HG03457 (cell line): ENCODE measurements around the gene ZNF148.

Experiments
- ATAC-seq: cut with Tn5 transposase; IDR thresholded peaks from one replicate; pipeline ENCODE4 v1.9.1; 2021; ENCODE audit warnings: moderate number of reproducible peaks; ENCODE audit not compliant: unreplicated experiment

The ZNF148 gene

DNA sequence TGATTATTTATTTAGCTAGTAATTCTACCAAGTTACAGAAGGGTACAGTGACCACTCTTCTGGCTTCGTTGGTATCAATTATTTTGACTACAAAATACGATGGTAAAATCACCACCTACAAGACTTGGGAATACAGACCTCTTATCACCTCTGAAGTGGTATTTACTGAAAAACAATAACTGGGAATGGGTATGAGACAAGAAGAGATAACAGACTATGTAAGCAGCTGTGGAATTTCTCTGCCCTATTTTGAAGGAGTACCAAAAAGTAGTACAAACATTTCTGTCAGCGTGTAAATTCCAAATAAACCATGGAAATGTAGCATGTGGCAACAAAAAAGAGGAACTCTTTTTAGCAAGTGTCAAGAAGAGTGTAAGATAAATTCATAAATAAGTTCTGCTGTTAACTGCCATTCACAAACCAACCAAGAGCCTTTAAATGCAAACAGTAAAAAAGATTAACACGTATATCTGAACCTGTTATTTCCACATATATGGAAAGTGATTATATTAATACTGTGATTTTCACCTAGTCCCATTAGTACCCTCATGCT, 85.6 kb downstream of the ZNF148 start:
- no peak for ATAC-seq

GRCh38 chr3:125287248-125287647, 87.9 kb downstream of the ZNF148 start:
- no peak for ATAC-seq

- ATAC-seq: no peak
Observed at GRCh38 chr3:125281381-125281780, 93.7 kb downstream of the ZNF148 start.

GRCh38 chr3:125280668-125281361, 94.3 kb downstream of the ZNF148 start:
- no peak for ATAC-seq

DNA sequence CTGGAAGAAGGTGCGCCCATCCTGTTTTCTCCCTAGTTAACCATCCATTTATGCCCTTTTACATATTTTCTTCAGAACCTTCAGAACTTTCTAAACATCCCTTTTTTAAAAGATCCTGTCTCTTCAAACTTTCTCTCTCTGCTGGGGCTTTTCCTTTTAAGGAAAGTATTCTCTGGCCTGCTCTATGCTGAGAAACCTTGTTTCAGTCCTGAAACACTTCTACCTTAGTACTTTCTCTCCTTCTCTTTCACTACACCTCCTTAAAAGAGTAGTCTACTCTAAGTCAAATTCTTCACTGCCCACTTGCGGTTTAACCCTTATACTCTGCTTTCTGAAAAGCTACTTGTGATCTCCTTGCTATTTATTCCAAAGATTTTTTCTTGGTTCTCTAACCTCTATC, 97.0 kb downstream of the ZNF148 start:
- no peak for ATAC-seq

DNA sequence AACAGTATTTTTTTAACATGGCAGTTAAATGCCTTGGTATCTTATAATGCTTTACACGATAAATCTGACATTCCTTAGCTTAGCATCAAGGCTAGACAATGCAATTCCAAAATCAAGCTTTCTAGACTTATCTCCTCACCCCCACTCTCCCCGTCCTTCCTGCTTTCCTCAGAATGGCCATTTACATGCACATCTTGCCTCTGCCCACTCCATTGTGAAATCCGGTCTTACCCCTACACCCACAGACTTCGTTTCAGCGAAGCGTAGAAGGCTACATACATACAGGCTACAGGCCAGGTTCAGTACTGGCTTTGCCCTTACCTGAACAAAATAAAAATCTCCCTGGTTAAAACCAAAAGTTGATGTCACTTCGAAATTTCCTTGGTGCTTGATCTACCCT, 104.0 kb downstream of the ZNF148 start:
- no peak for ATAC-seq

DNA sequence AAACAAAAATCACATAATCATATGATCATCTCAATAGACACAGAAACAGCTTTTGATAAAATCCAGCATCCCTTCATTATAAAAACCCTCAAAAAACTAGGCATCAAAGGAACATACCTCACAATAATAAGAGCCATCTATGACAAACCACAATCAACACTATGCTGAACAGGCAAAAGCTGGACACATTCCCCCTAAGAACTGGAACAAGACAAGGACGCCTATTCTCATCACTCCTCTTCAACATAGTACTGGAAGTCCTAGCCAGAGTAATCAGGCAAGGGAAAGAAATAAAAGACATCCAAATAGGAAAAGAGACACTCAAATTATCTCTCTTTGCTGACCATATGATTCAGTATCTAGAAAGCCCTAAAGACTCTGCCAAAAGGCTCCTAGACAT, 107.7 kb downstream of the ZNF148 start:
- no peak for ATAC-seq

- no peak for ATAC-seq
Observed at GRCh38 chr3:125266971-125267370, 108.2 kb downstream of the ZNF148 start.

DNA sequence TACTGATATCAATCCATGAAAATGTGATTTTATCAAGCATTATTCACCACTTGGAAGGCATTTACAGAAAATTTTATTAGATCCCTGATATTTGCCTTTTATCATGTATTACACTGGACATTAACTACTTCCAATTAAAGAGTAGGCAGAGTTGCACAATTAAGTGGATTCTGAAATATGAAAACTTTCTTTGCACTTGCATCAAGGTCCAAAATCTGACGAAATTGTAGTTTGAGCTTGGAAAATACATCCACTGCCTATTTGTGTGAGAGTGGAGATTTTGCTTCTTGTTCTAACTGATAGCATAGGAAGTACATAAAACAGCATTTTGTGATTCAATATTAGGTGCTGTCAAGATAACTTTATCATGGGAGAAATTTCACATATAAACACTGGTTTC, 113.0 kb downstream of the ZNF148 start:
- ATAC-seq: no peak

DNA sequence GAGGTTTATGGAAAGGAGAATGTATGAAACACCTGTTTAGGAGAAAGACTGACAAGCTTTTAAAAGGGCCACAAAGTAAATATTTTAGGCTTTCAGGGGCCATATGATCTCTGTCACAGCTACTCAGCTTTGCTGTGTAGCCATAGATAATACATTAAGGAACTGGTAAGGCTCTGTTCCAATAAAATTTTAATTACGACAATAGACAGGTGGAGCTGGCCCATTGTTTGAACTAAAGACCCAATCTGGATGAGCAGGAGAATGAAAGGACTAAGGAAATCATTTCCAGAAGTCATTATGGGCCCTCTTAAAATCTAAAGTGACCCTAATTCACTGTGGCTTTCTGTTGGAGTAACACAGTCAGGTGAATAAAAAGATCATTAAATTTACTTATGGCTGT, 114.1 kb downstream of the ZNF148 start:
- no peak for ATAC-seq

DNA sequence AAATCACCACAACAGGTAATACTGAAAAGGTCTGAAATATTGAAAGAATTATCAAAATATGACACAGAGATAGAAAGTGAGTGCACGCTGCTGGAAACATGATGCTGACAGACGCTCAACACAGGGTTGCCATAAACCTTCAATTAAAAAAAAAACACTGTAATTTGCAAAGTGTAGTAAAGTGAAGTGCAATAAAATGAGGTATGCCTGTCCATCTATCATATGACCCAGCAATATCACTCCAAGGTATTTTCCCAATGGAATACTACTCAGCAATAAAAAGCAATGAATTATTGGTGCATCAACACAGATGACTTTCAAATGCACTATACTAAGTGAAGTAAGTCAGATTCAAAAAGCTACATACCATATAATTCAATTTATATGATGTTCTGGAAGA, 115.0 kb downstream of the ZNF148 start:
- ATAC-seq: no peak

GRCh38 chr3:125257536-125257935, 117.6 kb downstream of the ZNF148 start:
- no peak for ATAC-seq

- ATAC-seq: no peak
Observed at GRCh38 chr3:125256675-125257074, 118.5 kb downstream of the ZNF148 start.

DNA sequence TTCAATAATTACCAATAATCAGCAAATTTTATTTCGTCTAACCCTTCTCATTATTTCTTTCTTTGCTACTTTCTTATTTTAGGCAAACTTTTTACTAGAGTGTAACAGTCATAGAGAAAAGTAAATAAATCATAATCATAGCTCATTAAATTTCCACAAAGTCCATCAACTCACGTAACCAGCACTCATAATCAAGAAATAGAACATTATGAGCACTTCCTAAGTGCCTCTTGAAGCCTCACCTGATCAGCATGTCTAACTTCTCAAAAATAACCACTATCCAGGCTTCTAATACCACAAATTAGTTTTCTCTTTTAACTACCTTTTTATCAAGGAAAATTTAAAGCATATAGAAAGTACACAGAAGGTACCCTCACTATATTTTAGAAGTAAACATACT, 124.2 kb downstream of the ZNF148 start:
- no peak for ATAC-seq

GRCh38 chr3:125246237-125246636, 128.9 kb downstream of the ZNF148 start:
- ATAC-seq: no peak

DNA sequence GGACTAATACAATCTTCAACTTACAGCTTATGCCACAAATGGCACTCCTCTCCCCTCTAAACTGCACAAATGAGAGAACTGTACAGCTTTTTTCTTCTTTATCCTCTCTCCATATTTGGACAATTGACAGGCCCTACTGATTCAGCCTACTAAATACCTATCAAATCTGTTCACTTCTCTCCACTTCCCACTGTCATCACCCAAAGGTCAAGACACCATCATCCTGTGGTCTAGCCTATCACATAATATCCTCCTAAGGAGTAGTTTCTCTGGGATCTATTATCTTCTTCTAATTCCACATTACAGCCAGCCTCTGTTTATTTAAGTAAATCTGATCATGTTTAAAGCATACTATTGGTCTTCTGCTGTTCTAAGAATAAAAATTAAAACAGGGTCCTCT, 129.6 kb downstream of the ZNF148 start:
- ATAC-seq: no peak

DNA sequence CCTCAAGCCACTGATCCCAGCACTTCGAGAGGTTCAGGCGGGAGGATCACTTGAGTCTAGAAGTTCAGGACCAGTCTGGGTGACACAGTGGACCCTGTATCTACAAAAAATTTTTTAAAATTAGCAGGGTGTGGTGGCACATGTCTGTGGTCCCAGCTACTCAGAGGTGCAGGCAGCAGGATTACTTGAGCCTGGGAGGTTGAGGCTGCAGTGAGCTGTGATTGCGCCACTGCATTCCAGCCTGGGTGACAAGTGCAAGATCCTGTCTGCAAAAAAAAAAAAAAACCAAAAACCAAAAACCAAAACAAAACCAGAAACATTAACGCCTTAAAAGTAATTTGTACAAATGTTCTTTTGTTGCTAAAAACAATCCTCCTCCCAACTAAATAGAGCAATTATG, 134.6 kb downstream of the ZNF148 start:
- no peak for ATAC-seq

GRCh38 chr3:125239266-125239665, 135.9 kb downstream of the ZNF148 start:
- ATAC-seq: no peak

DNA sequence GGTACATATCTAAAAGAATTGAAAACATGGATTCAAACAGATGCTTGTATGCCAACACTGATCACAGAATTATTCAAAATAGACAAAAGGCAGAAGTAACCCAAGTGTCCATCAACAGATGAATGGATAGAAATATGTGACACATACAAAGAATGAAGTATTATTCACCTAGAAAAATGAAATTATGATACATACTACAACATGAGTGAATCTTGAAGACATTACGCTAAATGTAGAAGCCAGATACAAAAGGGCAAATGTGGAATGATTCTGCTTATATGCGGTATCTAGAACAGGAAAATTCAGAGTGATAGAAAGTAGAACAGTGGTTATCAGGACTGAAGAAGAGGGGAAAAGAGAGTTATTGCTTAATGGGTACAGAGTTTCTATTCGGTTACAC, 136.4 kb downstream of the ZNF148 start:
- no peak for ATAC-seq

DNA sequence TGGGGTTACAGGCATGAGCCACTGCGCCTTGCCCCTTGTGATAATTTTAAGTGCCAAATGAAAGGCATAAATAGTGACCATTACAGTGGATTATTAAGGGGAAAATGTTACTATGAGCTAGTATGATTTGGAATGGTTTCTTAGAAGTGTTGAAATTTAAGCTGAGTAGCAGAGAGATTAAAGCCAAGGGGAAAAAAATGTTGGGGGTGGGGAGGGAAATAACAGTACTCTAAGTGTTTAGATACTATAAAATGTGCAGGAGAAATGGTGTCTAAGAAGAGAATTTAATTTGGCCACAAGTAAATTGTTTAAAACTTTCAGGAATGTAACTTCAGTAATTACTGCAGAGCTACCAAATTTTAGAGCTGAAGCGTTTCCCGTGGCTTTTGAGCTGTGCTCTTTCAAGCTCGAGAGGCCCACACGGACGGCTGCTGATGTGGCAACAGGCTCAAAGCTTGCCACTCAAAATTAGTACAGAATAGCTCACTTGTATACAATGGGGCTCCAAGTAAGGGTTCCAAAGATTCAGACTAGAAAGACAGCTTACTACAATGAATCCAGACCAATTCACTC, 138.7 kb downstream of the ZNF148 start:
- no peak for ATAC-seq

DNA sequence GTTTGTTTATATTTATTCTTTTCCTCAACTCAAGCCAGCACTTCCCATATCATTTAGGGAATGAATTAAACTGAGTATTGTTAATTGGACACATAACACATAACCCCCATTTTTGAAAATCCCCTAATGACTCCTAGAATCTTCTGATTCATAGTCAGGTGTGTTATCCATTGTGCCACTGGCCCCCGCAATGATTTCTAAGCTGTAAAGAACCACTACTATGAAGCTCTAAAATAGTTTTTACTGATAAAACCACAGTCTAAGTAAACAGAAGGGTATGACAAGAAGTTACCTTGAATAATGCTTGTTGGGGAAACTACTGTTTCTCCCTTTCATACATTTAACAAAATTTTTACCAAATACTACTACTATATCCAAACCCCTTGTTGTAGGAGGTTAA, 140.3 kb downstream of the ZNF148 start:
- no peak for ATAC-seq

GRCh38 chr3:125232401-125232800, 142.7 kb downstream of the ZNF148 start:
- ATAC-seq: no peak

- ATAC-seq: no peak
Observed at GRCh38 chr3:125231895-125232294, 143.2 kb downstream of the ZNF148 start.
